Peyer's patch (tissue), 4 donors: ENCODE data around the gene PLPP4.

Source experiments
- CTCF ChIP-seq, 6 experiments: fragments of 450-650 bp in 4 of 6; fragments of 200-600 bp in 2 of 6; sonication (generic) in 1 of 6; IDR thresholded peaks; one replicate each; pipeline ENCODE4 v1.5.1; 2017 to 2019; ENCODE audit warnings: antibody characterized with exemption in 6 of 6, mild to moderate bottlenecking in 3 of 6, moderate library complexity in 1 of 6
- POLR2A ChIP-seq, 2 donors: fragments of 450-650 bp; IDR thresholded peaks; one replicate each; pipeline ENCODE4 v1.5.1; 2017; ENCODE audit warnings: antibody characterized with exemption in 2 of 2, mild to moderate bottlenecking in 2 of 2, moderate library complexity in 2 of 2

- TF ChIP-seq POLR2A (IDR thresholded peaks at IDR 0.05) = no peak
- no peak for TF ChIP-seq CTCF (IDR thresholded peaks at IDR 0.05)
Observed at GRCh38 chr10:120494313-120494710, 37.3 kb downstream of the PLPP4 start.
